Esophagus muscularis mucosa (tissue), 4 donors: Measurements from ENCODE around the gene PLPP7.

Experiments
- EP300 ChIP-seq: sonication (generic); formaldehyde crosslinking; IDR thresholded peaks from one replicate; pipeline ENCODE4 v1.6.1; 2017; ENCODE audit warnings: antibody characterized with exemption
- POLR2A ChIP-seq: fragments of 450-650 bp; IDR thresholded peaks from one replicate; pipeline ENCODE4 v1.6.1; 2017; ENCODE audit warnings: antibody characterized with exemption, moderate library complexity, mild to moderate bottlenecking, low read depth
- POLR2AphosphoS5 ChIP-seq, 2 donors: sonication (generic); formaldehyde crosslinking; IDR thresholded peaks; one replicate each; pipeline ENCODE4 v1.6.1; 2017; ENCODE audit warnings: antibody characterized with exemption in 2 of 2
- TF ChIP-seq, protein P1 (sequence below), 3 experiments: fragments of 200-600 bp in 2 of 3; fragments of 450-650 bp in 1 of 3; sonication (generic) in 2 of 3; IDR thresholded peaks; one replicate each; pipeline ENCODE4 v1.5.1; 2017 to 2019; ENCODE audit warnings: antibody characterized with exemption in 3 of 3, mild to moderate bottlenecking in 2 of 3, moderate library complexity in 1 of 3

DNA sequence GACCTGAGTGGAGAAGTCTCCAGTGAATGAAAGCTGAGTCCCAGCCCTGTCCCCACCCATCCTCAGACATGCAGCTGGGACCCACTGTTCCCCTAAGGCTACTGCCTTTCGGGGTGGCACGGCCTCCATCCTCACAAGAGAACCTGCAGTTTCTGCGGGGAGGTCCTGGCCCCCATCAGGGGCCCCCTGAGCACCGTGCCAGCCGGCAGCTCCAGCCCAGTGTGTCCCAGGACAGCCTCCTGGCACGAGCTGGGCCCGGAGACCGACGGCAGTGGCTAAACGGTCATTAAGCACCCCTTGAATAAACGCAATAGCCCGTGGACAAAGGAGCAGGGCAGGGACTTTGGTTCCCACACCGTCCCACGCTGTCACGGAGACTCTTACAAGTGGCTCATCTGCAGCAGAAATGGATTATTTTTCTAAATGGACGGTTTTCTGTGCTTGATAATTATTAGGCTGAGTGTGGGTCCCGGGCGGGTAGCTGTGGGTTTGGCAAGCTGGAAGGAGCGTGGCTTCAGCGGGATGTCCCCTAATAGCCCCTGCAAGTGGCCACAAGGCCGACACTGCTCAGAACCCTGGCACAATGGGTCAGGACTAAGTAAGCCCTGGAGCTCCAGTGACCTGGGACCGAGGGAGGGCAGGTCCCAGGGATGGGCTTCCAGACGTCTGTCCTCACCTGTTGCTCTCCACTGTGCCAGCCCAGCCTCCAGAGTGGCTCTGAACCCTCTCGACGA is 30.7 kb upstream of the PLPP7 start:
- TF ChIP-seq, protein P1, sequence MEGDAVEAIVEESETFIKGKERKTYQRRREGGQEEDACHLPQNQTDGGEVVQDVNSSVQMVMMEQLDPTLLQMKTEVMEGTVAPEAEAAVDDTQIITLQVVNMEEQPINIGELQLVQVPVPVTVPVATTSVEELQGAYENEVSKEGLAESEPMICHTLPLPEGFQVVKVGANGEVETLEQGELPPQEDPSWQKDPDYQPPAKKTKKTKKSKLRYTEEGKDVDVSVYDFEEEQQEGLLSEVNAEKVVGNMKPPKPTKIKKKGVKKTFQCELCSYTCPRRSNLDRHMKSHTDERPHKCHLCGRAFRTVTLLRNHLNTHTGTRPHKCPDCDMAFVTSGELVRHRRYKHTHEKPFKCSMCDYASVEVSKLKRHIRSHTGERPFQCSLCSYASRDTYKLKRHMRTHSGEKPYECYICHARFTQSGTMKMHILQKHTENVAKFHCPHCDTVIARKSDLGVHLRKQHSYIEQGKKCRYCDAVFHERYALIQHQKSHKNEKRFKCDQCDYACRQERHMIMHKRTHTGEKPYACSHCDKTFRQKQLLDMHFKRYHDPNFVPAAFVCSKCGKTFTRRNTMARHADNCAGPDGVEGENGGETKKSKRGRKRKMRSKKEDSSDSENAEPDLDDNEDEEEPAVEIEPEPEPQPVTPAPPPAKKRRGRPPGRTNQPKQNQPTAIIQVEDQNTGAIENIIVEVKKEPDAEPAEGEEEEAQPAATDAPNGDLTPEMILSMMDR (IDR thresholded peaks at IDR 0.05): no peak
- TF ChIP-seq POLR2AphosphoS5 (IDR thresholded peaks at IDR 0.05) (no peak), POLR2A (no peak), EP300 (no peak)
